Measurements from ENCODE around the gene TMED3.
"Not testable (repeated sequence)": the region's sequence is repeated elsewhere in the genome, so short reads cannot be mapped to it uniquely, and the experiment has no call there.

Gene TMED3

GRCh38 chr15:79316864-79317263 lies 6.0 kb downstream of the TMED3 start:
- DNase-seq (ENCODE audit: low spot score): no peak

GRCh38 chr15:79319973-79320372 lies 9.1 kb downstream of the TMED3 start:
- DNase-seq (ENCODE audit: low spot score): not testable (repeated sequence)

DNA sequence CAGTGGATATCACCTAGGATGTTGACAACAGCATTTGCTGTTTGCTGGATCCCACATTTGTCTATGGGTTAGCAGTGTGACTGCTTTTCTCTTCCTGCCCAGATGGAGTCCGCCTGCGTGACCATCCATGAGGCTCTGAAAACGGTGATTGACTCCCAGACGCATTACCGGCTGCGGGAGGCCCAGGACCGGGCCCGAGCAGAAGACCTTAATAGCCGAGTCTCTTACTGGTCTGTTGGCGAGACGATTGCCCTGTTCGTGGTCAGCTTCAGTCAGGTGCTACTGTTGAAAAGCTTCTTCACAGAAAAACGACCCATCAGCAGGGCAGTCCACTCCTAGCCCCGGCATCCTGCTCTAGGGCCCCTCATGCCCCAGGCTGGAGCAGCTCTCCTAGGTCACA lies 11.0 kb downstream of the TMED3 start:
- DNase-seq (ENCODE audit: low spot score): no peak

GRCh38 chr15:79322306-79322705 lies 11.4 kb downstream of the TMED3 start:
- no peak for DNase-seq (ENCODE audit: low spot score)

DNA sequence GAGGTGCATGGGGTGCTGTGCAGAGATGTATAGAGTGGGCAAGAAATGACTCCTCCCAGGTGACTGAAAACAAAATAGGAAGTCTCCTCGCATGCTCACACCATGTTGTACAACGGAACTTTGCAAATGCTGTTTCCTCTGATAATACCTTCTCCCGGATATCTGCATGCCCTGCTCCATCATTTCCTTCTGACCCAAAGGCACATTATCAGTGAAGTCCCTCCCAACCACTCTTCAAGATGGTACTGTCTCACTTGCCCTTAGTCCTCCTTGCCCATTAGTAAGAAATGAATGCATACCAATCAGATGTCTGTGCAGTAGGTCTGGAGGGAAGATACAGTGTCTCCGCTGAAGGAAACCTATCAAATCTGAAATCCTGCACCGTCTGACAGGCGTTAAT lies 12.0 kb downstream of the TMED3 start:
- no peak for DNase-seq (ENCODE audit: low spot score)

DNA sequence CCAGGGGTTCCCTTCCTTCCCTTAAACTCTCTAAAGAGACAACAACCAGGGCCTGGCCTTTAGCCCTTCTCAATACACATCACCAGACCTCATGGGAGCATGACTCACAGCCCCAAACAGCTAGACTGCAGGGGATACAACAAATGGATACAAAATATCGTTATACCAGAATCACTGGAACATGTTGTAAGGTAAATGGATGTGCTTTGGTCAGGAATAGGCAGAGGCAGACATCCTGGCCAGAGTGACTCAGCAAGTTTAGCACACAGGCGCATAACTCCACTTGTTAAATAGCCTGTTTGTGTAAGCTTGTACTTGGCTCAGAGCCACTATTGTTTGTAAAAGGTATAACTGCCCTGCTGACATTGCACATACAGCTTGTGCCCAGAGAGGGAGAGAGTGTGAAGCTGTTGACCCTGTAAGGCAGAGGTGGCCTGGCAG lies 18.3 kb downstream of the TMED3 start:
- DNase-seq (ENCODE audit: low spot score): no peak

DNA sequence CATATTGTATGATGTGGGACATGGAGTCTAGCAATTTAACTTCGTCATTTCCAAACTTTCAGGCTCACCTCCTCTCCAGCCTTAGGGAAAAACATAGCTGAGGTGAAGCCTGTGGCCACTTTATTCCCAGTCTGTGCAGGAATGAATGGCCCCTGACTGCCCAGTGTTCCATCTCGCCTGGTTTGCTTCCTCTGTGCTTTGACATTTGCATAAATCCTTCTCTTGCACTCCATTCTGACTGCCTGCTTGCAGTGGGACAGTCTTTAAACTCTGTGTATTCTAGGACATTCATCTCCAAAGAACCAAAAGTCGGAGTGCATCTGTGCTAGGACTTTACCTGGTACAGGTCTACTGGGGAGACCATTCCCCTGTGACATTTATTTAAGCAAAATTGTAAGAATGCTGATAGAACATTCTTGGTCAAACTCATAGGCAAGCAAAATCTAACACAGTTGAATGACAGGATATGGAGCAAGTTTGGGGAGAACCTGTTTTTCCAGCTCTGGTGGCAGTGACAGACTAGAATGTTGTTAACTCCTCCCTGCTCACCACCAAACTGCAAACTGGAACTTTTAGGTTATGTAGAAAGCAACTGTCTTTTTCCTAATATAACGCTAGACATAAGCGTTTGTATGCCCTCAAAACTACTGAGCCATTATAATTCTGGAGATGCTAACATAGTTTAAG lies 22.1 kb downstream of the TMED3 start:
- DNase-seq (ENCODE audit: low spot score): no peak

DNA sequence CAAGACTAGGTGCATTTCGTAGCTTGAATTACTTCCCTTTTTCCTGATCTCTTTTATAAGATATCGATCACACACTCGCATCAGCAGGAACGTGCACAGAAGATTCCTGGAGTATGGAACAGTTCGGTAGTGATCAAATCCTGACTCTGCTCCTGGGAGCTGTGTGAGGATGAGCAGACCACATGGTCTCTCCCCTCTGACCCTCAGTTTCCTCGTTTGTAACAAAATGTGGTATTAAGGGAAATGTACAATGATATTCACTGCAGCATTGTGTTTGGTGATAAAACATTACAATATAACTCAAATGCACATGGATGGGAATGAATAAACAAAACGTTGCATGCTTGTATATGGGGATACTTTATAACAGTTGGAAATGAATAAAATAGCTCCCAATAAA lies 26.7 kb downstream of the TMED3 start:
- no peak for DNase-seq (ENCODE audit: low spot score)

- DNase-seq (ENCODE audit: low spot score): peak; percentile 68
Measured at GRCh38 chr15:79339588-79340314, 28.8 kb downstream of the TMED3 start.

DNA sequence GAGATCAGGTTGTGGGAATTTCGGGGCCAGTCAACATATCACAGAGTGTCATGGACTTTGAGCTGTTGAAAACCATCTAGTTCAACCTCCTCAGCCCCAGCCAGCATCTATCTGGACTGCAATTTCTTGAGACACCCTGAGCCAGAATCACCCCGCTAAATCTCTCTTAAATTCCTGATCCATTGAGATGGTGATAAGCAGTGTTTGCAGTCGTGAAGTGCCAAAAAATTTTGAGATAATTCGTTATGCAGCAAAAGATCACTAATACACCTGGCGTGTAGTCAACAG lies 29.3 kb downstream of the TMED3 start:
- DNase-seq (ENCODE audit: low spot score): no peak

DNA sequence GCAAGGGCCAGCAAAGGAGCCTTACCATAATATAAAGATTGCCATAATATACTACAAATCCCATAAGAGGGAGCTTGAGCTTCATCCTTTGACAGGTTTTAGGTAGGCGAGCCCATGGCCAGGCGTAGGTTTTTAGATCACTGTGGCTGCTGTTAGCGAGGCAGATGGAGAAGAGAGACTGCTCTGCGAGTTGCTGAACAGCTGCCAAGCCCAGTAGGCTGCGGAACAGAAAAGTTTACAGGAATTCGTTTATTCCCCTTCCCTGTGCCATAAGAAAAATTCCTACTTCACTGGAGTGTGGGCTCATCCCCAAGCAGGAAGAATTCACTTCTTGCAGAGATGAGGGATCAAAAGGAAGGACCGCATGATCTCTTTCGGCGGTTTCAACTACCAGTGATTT lies 30.5 kb downstream of the TMED3 start:
- no peak for DNase-seq (ENCODE audit: low spot score)

DNA sequence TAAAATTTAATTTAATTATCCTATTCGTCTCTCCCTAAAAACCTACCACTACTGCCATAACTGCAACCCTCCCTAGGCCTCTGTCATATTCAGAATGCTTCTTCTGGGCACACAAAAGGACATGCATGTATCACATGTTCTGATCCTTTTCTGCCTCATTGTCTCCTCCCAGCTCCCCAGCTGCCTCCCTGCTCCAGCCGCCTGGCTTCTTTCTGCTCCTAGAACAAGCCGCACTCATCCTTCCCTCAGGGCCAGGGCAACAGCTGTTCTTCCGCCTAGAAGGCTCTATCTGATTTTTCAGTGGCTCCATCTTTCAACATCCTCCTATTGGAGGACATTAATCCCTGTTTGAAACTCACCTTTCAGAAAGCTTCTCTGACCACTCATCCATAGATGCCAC lies 38.6 kb downstream of the TMED3 start:
- DNase-seq (ENCODE audit: low spot score): no peak

GRCh38 chr15:79352206-79352605 lies 41.3 kb downstream of the TMED3 start:
- no peak for DNase-seq (ENCODE audit: low spot score)

GRCh38 chr15:79357566-79357965 lies 46.7 kb downstream of the TMED3 start:
- no peak for DNase-seq (ENCODE audit: low spot score)

- DNase-seq (ENCODE audit: low spot score): no peak
Measured at GRCh38 chr15:79358069-79358468, 47.2 kb downstream of the TMED3 start.

- DNase-seq (ENCODE audit: low spot score): no peak
Measured at GRCh38 chr15:79364571-79365240, 53.8 kb downstream of the TMED3 start.

DNA sequence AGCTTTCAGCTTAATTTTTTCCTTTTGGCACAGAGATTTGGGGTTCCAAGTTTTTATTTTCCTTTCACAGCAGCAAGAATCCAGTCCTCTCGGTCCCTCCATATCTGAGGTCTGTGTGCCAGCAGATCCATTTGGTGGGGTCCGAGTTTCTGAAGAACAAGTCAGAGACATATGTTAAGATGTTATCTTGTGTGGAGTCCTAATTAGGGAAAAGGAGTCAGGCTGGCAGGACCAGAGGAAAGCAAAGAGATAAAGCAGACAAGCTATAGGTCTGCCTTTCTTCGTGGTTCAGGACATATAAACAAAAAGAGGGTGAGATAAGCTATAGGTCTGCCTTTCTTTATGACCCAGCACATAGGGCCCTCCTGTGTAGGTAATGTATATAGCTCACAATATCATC lies 54.9 kb downstream of the TMED3 start:
- DNase-seq (ENCODE audit: low spot score): no peak

DNA sequence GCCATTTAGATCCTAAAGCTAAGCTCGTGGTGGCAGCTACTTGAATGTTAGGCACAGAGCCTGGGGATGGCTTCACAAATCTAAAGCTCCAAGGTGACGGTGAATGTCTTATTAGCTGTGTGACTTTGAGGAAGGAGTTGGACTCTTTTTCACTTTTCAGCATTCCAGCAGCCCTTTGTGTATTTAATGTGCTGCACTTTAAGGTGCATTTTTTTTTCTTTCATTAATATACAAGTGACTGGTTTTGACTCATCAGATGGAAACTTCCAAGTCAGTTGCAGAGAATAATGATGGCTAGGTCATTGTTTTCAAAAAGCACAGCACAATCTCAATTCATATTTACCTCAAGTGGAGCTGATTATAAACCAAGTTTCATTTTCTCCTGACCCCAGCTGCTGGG lies 55.8 kb downstream of the TMED3 start:
- DNase-seq (ENCODE audit: low spot score): no peak

DNA sequence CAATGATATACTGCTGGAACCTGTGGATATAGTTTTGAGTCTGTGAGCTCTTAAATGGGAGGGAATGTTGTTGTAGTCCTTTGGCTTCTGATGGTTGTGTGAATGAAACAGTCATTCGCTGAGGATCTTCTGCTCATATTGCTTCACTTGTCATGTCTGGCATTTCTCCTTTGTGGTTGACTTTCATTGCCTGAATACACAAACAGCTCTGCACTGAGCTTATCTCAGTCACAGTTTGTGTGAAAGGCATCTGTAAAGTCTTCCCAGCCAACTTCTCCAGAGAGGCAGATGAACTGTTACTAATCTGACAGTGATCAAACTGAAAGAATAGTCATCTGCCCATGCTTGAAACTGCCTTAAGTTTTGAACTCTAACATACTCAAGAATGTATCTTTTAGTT lies 59.8 kb downstream of the TMED3 start:
- no peak for DNase-seq (ENCODE audit: low spot score)

- no peak for DNase-seq (ENCODE audit: low spot score)
Measured at GRCh38 chr15:79371591-79371990, 60.7 kb downstream of the TMED3 start.

DNA sequence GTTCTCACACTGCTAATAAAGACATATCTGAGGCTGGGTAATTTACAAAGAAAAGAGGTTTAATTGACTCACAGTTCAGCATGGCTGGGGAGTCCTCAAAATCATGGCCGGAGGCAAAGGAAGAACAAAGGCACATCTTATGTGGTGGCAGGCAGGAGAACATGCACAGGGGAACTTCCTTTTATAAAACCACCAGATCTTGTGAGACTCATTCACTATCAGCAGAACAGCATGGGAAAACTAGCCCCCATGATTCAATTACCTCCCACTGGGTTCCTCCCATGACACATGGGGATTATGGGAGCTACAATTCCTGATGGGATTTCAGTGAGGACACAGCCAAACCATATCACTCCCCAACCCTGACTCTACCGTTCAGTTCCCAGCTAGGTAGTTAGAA lies 61.5 kb downstream of the TMED3 start:
- no peak for DNase-seq (ENCODE audit: low spot score)

Data from NAMALWA (cell line).